HG03039 (cell line): ENCODE data around the gene NDUFA5.
A peak's percentile ranks its signal among the peaks of the same experiment; 100 is the strongest.
"Not testable (repeated sequence)": the region's sequence is repeated elsewhere in the genome, so short reads cannot be mapped to it uniquely, and the experiment has no call there.

ENCODE experiments used
- ATAC-seq: cut with Tn5 transposase; IDR thresholded peaks from one replicate; pipeline ENCODE4 v1.9.1; 2021; ENCODE audit warnings: mild to moderate bottlenecking, moderate library complexity; ENCODE audit not compliant: unreplicated experiment

Gene NDUFA5

GRCh38 chr7:123526533-123526932 lies 31.1 kb downstream of the NDUFA5 start:
- ATAC-seq: not testable (repeated sequence)

- no peak for ATAC-seq
These were observed 35.6 kb downstream of the NDUFA5 start for GRCh38 chr7:123522066-123522465.

- ATAC-seq: no peak
These were observed 52.4 kb downstream of the NDUFA5 start for GRCh38 chr7:123505221-123505620.

GRCh38 chr7:123502201-123502600 lies 55.4 kb downstream of the NDUFA5 start:
- no peak for ATAC-seq

- no peak for ATAC-seq
These were observed 56.6 kb downstream of the NDUFA5 start for GRCh38 chr7:123500878-123501489.

GRCh38 chr7:123499211-123499970 lies 58.2 kb downstream of the NDUFA5 start:
- ATAC-seq: no peak

GRCh38 chr7:123498601-123499000 lies 59.0 kb downstream of the NDUFA5 start:
- no peak for ATAC-seq

- no peak for ATAC-seq
These were observed 59.6 kb downstream of the NDUFA5 start for GRCh38 chr7:123498031-123498430.

- ATAC-seq: peak; percentile 75
These were observed 63.3 kb downstream of the NDUFA5 start for GRCh38 chr7:123494193-123494796.

- peak; percentile 75 for ATAC-seq
These were observed 65.1 kb downstream of the NDUFA5 start for GRCh38 chr7:123492485-123492884.
